Myometrial cell (primary cell): ENCODE data around the gene POLL. TPM values are rescaled to one million over a fixed set of nuclear protein-coding genes. Genes with fewer than 3 reads are reported as not detected.

Experiments used
- total RNA-seq: library from RNA; depleted of rRNA; stranded (reverse); fragments of >200 nt; gene quantifications from 2 replicates; pipeline ENCODE4 v1.2.3, GENCODE V29; 2015

The POLL gene
- total RNA-seq = 24.5 and 25.5 TPM in 2 replicates

GRCh38 chr10:101587725-101588653, at the start of gene POLL, which contains the start of gene DPCD:
POLL (minus strand) TSS chr10:101588257; CDS start chr10:101587360, 897 bp downstream.
DPCD (plus strand) TSS chr10:101588321; CDS start chr10:101588337, 16 bp downstream.

Other genes starting within 250 kb of the POLL start
- 8.6 and 9.0 TPM in 2 replicates for gene BTRC, start 234.1 kb downstream of the POLL start, total RNA-seq
- 85.2 and 98.0 TPM in 2 replicates for gene DPCD, start 64 bp upstream of the POLL start, total RNA-seq
- 13.8 and 15.8 TPM in 2 replicates for gene FBXW4, start 106.9 kb upstream of the POLL start, total RNA-seq
- not detected in 2 replicates for gene FGF8, start 187.9 kb upstream of the POLL start, total RNA-seq
- 159 and 178 TPM in 2 replicates for gene NPM3, start 195.2 kb upstream of the POLL start, total RNA-seq
- 37.2 and 53.2 TPM in 2 replicates for gene OGA, start 230.2 kb upstream of the POLL start, total RNA-seq